Activated T-cell treated with anti-CD3 and anti-CD28 coated beads, Interleukin-2, amount 50 U/mL, for 4 hours (primary cell): ENCODE data around the gene MLIP. TPM values are rescaled to one million over a fixed set of nuclear protein-coding genes. Genes with fewer than 3 reads are reported as not detected.

Source experiments
- ATAC-seq, 2 donors: fragments of 200-7000 bp; cut with Tn5 transposase; one replicate each; pipeline ENCODE4 v1.10.0; 2021
- DNase-seq: peaks from one replicate; pipeline ENCODE4 v3.0.0-alpha.2; 2020
- H3K27me3 Mint-ChIP-seq: one replicate; pipeline ENCODE4 v1.8.0; 2021; ENCODE audit warnings: low read depth, mixed read lengths
- H3K36me3 Mint-ChIP-seq: one replicate; pipeline ENCODE4 v1.8.0; 2022; ENCODE audit warnings: mixed read lengths; ENCODE audit not compliant: insufficient read depth
- H3K4me1 Mint-ChIP-seq: one replicate; pipeline ENCODE4 v1.8.0; 2021; ENCODE audit warnings: low read depth, mixed read lengths
- H3K4me3 Mint-ChIP-seq: one replicate; pipeline ENCODE4 v1.8.0; 2021; ENCODE audit warnings: mild to moderate bottlenecking, moderate library complexity, mixed read lengths
- H3K9me3 Mint-ChIP-seq: one replicate; pipeline ENCODE4 v1.8.0; 2021; ENCODE audit warnings: mixed read lengths
- total RNA-seq, 3 donors: library from RNA; stranded (reverse); gene quantifications; one replicate each; pipeline ENCODE4 v1.2.1, GENCODE V29; 2021

The MLIP gene
- total RNA-seq, 3 donors from 2014 or later = not detected

DNA sequence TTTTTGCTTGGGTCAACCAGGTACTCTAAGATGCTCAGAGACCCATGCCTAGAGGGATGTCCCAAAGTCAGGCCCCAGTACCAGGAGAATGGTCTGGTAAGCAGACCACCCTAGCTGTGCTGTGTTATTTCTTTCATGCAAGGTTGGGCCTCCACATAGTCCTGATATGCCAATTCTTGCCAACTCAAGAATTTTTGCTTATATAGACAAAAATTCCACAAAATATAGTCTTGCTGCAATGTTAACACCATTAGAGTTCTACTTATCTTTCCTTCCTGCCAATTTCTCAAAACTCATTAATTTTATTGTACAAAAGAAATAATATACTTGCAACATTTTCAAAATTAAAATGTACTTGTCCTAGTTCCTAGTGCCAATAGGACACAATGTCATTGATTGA is 163.1 kb downstream of the MLIP start:
- H3K4me1 Mint-ChIP-seq = no peaks in the 10 kb centered on the region
- H3K36me3 Mint-ChIP-seq = no peaks in the 10 kb centered on the region

DNA sequence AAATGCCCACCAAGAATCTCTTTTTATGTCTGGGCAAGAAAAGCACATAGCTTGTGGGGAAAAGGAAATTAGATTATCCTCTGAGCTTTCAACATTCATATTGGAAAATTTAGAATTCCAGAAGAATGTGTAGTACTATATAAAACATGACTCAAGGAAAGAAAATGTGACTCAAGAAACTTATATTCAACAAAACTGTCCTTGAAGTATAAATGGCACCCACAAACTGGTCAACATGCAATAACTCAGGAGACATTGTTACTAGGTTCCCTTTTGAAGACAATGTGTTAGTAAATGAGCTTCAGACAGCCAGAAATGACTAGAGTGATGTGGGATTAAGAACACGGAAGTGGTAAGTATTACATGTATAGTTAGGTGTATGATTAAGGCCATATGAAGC is 170.9 kb downstream of the MLIP start:
- H3K27me3 Mint-ChIP-seq = no peaks in the 10 kb centered on the region
- DNase-seq (no peak), ATAC-seq (no peak)
- H3K4me1 Mint-ChIP-seq = no peaks in the 10 kb centered on the region
- H3K4me3 Mint-ChIP-seq = no peak overlapping the region
- H3K9me3 Mint-ChIP-seq = peaks cover 10% of the 10 kb centered on the region
- no peaks in the 10 kb centered on the region for H3K36me3 Mint-ChIP-seq

More for the DNA sequence above, 163.1 kb downstream of the MLIP start:
- Mint-ChIP-seq H3K9me3 (peaks cover 9% of the 10 kb centered on the region), H3K4me3 (no peak overlapping the region), H3K27me3 (no peaks in the 10 kb centered on the region)
- DNase-seq (no peak), ATAC-seq (no peak)

DNA sequence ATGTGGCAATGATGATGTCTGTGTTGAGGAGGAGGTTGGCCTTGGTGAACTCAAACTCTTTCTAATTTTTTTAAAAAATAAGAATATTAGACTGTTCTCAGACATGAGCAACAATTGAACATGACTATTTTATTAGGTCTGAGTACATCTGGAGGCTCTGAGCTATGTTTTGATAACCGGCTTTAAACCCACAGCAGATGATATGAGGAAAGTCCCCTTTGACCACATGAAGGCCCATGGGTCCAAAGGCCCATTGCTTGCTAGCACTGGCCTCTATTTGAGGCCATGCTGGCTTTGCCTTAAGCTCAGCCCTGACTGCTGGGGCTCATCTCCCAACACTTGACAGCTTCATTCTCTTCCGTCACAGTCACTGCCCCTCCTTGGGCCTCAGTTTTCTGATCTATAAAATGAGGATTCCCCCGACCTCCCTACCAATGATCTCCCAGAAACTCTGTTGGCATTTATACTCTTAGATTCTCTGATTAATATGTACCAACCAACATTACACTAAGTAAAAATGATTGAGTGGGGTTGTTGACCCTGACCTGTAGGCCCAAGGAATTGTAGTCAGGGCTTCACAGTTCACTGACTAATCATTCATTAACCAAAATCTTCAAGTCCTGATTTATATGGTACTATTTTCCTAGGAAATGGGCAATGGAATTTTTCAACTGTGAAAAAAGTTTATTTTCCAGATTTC is 173.1 kb downstream of the MLIP start:
- ATAC-seq = no peak
- DNase-seq = no peak
- H3K36me3 Mint-ChIP-seq = no peaks in the 10 kb centered on the region
- H3K4me3 Mint-ChIP-seq = no peak overlapping the region
- no peaks in the 10 kb centered on the region for H3K4me1 Mint-ChIP-seq
- H3K27me3 Mint-ChIP-seq = no peaks in the 10 kb centered on the region
- peaks cover 10% of the 10 kb centered on the region for H3K9me3 Mint-ChIP-seq

DNA sequence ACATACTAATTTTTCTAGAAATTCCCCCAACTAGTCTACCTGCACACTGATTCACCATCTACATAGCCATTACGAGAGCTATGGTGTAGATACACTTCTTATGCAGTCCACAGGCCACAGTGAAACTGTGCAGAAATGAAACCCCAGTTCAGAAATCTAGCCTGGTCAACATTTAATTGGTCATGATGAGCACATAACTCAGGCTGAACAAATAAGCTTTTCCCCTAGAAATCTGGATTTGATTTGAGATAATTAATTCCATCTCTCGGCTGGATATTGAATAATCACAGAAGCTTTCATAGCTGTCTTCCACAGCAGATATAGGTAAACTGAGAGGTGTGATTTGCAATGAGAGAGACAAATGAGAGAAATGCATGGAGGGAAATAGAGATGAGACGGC is 174.4 kb downstream of the MLIP start:
- H3K4me3 Mint-ChIP-seq = no peak overlapping the region
- DNase-seq = no peak

DNA sequence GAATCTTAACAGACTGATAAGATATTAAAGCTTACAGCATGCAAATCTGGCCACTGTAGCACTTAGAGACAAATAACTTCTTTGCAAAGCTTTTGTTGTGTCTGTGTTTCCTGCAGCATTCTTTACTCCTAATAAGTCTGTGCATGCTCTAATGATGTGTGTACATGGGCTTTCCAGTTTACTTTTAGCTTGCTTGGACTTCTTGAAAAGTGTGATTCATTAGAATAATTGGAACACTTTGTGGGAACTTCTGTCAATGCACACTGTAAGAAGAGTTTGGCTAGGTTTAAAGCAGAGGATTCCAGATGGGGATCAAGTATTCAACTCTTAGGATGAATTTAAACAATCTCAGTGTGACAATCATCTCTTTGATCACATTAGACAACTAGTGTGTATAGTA is 174.9 kb downstream of the MLIP start:
- no peaks in the 10 kb centered on the region for H3K27me3 Mint-ChIP-seq
- DNase-seq (no peak), ATAC-seq (no peak)
- H3K4me1 Mint-ChIP-seq = no peaks in the 10 kb centered on the region
- peaks cover 10% of the 10 kb centered on the region for H3K9me3 Mint-ChIP-seq
- no peak overlapping the region for H3K4me3 Mint-ChIP-seq
- no peaks in the 10 kb centered on the region for H3K36me3 Mint-ChIP-seq

More for the DNA sequence above, 174.4 kb downstream of the MLIP start:
- Mint-ChIP-seq H3K36me3 (no peaks in the 10 kb centered on the region), H3K4me1 (no peaks in the 10 kb centered on the region), H3K27me3 (no peaks in the 10 kb centered on the region), H3K9me3 (peaks cover 10% of the 10 kb centered on the region)
- ATAC-seq = no peak

DNA sequence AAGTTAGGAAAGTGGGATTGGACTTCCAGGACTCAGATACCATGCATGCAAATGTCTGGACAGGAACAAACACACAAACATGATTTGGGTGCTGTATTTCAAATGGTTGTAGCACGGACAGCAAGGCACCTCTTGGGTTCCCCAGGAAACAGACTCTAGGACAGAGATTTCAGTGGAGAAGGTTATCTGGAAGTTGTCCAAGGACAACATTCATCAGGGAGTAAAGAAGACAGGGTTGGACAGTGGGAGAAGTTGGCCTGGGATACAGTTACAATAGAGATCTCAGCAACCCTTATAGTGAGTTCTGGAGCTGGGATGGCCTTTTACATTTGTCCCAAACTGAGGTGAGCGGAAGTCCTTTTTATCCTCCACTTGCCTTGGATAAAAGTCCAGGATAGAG is 177.2 kb downstream of the MLIP start:
- Mint-ChIP-seq H3K36me3 (no peaks in the 10 kb centered on the region), H3K4me3 (no peak overlapping the region), H3K27me3 (no peaks in the 10 kb centered on the region), H3K4me1 (peaks cover 2% of the 10 kb centered on the region), H3K9me3 (peaks cover 13% of the 10 kb centered on the region)
- DNase-seq (no peak), ATAC-seq (no peak)

DNA sequence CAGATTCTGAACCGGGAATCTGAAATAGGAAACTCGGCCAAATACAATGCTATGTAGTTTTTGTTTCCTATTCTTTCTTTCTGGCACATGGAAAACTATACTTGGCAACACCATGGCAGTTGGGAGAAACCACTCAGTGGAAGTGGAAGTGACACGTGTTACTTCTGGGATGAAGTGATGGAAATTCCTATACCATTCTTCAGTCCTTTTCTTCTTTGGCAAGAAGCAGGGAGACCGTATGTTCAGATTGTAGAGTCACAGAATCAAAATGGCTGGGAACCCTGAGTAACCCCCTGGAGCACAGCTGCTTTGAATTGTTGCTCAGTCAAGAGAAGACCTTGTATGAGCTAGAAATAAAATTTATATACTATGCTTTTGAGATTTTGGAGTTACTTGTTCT is 178.2 kb downstream of the MLIP start:
- Mint-ChIP-seq H3K4me3 (no peak overlapping the region), H3K9me3 (peaks cover 10% of the 10 kb centered on the region), H3K36me3 (no peaks in the 10 kb centered on the region), H3K27me3 (no peaks in the 10 kb centered on the region), H3K4me1 (peaks cover 2% of the 10 kb centered on the region)
- no peak for DNase-seq
- no peak for ATAC-seq

DNA sequence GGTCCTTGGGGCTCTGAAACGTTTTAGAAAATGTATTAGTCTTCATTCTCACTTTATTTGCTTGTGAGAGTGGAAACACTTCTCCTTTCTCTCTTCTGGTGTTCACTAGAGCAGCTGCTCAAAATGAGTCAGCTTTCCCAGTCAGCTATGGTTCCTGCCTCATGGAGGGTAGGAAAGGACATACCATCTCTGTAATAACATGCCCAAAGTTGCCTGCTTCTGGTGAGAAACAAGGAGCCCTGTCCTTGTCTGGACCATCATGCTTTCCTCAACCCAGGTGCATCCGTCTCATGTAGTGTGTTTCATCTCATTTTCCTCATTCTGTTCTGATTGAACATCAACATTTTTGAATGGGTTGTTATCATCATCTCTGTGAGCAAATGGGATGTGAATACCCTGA is 179.9 kb downstream of the MLIP start:
- Mint-ChIP-seq H3K36me3 (no peaks in the 10 kb centered on the region), H3K4me1 (peaks cover 2% of the 10 kb centered on the region), H3K4me3 (no peak overlapping the region), H3K27me3 (no peaks in the 10 kb centered on the region), H3K9me3 (peaks cover 10% of the 10 kb centered on the region)
- DNase-seq (no peak), ATAC-seq (no peak)

DNA sequence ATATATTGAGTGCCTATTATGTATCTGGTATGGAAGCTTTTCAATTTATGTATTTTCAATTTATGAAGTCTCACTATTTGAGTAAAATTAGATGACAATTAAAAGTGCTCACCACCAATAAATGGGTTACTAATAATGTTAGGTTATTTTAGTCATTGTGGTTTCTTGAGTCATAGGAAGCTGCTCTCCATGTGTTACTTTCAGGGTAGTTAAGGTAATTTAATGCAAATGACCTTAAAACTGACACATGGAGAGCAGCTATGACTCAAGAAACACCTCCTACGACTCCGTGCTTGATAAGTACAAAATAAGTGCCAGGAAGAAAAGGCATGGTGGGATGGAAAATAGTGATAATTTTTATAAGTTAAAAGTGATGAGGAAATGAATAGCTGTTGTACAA is 180.5 kb downstream of the MLIP start:
- Mint-ChIP-seq H3K27me3 (no peaks in the 10 kb centered on the region), H3K9me3 (peaks cover 10% of the 10 kb centered on the region), H3K4me3 (no peak overlapping the region), H3K4me1 (peaks cover 2% of the 10 kb centered on the region), H3K36me3 (no peaks in the 10 kb centered on the region)
- no peak for DNase-seq
- peak; percentile 61 to 62 for ATAC-seq

DNA sequence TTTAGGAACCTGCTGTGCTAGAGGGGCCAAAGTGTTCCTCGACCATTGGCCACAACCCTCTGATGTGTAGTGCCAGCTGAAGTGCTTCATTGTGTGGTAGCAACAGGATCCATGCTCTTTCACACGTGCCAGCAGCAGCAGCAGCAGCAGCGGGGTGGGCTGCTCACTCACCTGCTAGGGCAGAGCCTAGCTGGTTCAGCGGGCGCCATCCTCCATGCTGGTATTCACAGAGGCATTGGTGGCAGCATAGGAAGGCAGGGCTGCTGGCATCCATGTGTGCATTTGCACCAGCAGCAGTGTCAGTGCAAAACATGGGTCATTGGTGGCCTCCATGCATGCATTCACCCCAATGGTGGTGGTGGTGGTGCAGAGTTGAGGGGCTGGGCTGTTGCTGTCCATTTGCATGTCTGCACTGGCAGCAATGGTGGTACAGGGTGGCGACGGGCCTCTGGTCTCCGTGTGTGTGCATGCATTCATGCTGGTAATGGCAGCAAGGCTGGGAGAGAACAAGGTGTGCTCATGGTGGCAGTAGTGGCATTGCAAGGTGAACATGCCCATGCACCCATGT is 183.8 kb downstream of the MLIP start:
- H3K9me3 Mint-ChIP-seq = peaks cover 3% of the 10 kb centered on the region
- ATAC-seq (no peak), DNase-seq (no peak)
- H3K4me3 Mint-ChIP-seq = no peak overlapping the region
- peaks cover 2% of the 10 kb centered on the region for H3K4me1 Mint-ChIP-seq
- no peaks in the 10 kb centered on the region for H3K36me3 Mint-ChIP-seq
- H3K27me3 Mint-ChIP-seq = no peaks in the 10 kb centered on the region

DNA sequence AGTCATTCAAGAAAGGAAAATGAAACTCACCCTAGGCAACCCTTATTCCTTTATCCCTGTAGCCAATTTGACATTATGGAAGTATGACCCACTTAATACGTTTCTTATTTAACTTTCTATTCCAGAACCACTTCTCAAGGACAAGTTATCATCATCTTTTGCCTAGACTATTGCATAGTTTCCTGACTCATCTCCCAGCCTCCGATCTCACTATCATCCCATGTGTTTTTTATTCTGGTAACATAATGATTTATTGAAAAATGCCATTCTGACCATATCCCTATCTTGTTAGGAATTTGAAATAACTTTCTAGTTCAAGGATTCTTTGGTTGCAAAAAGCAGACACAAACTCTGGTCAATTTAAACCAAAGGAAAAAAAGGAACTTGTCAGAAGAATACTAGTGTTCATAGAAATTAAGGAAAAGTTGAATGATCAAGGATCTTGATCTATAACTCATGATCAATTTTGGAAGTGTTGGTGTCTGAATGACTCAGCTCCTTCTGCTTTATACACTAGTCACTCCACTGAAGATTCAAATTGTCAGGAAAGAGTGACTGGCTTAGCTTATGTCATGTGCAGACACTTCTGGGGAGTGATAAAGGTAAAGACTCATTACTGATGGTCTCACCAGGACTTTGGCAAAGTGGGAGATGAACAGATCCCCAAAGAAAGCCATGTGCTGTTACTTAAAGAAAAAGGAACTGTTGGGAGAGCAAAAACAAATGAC is 188.5 kb downstream of the MLIP start:
- no peaks in the 10 kb centered on the region for H3K27me3 Mint-ChIP-seq
- H3K4me1 Mint-ChIP-seq = no peaks in the 10 kb centered on the region
- H3K36me3 Mint-ChIP-seq = no peaks in the 10 kb centered on the region
- H3K4me3 Mint-ChIP-seq = no peak overlapping the region
- no peaks in the 10 kb centered on the region for H3K9me3 Mint-ChIP-seq
- ATAC-seq (no peak), DNase-seq (no peak)

DNA sequence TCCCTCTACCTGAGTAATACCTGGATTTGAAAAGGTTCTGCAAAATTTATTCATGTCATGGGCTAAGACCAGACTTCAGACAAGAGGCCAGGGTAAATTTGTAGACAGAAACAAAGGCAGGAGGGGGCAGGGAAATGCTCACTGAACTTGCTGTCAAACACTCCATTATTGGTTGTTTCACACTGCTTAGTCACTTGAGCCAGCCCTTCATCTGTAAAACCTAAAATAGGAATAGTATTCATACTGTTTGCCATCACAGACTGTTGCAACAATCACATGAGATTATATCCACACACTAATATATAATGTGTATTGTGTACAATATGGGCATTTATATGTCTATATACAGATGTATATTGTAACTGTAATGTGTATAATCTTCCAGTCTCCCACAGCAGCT is 190.5 kb downstream of the MLIP start:
- no peaks in the 10 kb centered on the region for H3K27me3 Mint-ChIP-seq
- DNase-seq (no peak), ATAC-seq (no peak)
- H3K9me3 Mint-ChIP-seq = no peaks in the 10 kb centered on the region
- H3K4me1 Mint-ChIP-seq = no peaks in the 10 kb centered on the region
- H3K36me3 Mint-ChIP-seq = no peaks in the 10 kb centered on the region
- no peak overlapping the region for H3K4me3 Mint-ChIP-seq

DNA sequence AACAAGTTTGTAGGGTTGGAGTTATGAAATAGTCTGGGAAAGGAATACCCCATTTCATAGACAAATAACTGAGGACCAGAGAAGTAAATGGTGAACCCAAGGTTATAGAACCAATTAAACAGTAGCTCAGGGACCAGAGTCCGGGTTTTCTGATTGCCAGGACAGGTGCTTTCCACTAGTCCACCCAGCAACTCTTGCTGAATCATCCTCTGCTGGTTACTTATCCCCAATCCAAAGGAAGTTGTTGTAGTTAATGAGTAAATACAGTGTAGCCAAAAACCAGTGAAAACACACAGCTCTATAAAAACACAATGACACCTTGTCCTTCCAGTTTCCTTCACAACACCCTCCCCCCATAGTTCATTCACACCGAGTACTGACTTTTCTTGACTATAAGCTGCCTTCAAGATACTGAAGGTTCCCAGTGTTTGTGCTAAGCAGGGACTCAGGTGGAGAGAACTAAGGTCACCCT is 196.2 kb downstream of the MLIP start:
- Mint-ChIP-seq H3K36me3 (no peaks in the 10 kb centered on the region), H3K9me3 (peaks cover 4% of the 10 kb centered on the region), H3K4me3 (no peak overlapping the region), H3K27me3 (no peaks in the 10 kb centered on the region), H3K4me1 (no peaks in the 10 kb centered on the region)
- DNase-seq (no peak), ATAC-seq (no peak)

DNA sequence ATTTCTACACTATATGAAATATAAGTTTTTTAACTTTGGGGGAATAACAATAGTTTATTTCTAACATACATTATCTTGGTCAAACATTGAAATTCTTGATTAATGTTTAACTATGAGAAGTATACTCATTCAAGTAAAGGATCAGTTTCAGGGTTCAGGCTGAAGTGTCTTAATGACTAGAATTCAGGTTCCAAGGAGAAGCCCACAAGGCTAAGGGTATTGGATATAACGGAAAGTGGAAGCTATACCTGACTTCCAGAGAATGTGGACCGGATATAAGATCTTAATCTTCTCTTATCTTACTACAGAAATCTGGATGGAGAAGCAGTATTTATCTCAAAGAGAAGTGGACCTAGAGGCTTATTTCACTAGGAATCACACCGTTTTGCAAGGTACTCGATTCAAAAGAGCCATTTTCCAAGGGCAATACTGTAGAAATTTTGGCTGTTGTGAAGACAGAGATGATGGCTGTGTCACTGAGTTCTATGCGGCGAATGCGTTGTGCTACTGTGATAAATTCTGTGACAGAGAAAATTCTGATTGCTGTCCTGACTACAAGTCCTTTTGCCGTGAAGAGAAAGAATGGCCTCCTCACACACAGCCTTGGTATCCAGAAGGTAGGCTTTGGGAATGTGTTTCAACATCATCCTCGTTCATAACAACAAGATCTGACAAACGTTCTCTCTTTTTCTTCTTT is 197.2 kb downstream of the MLIP start, which contains the start of gene TINAG:
Gene TINAG, plus strand, starts transcription at position 153 of the 697 bp plus-strand sequence. Its CDS starts 110 bp downstream, at position 263.
- Mint-ChIP-seq H3K9me3 (peaks cover 4% of the 10 kb centered on the region), H3K4me1 (no peaks in the 10 kb centered on the region), H3K4me3 (no peak within 1 kb of the TSS), H3K36me3 (no peaks in the 10 kb centered on the region), H3K27me3 (no peaks in the 10 kb centered on the region)
- DNase-seq (no peak), ATAC-seq (no peak)
